HepG2 (cell line): ENCODE results near the gene GAD1.

Source experiments
- FOXO1 ChIP-seq: sonication (generic); formaldehyde crosslinking; IDR thresholded peaks from 2 replicates; pipeline ENCODE4 v1.4.0; 2020; ENCODE audit warnings: missing genetic modification reagents
- JUND ChIP-seq: sonication (generic); formaldehyde crosslinking; IDR thresholded peaks from 2 replicates; pipeline ENCODE4 v1.8.0; 2022; ENCODE audit warnings: mild to moderate bottlenecking, missing genetic modification reagents
- NBN ChIP-seq: fragments of 450-650 bp; conservative IDR thresholded peaks from 2 replicates; pipeline ENCODE4 v1.6.1; 2017
- TAF1 ChIP-seq: sonication (generic); formaldehyde crosslinking; IDR thresholded peaks from 2 replicates; pipeline ENCODE4 v1.4.0; 2020; ENCODE audit warnings: missing genetic modification reagents
- TCF7 ChIP-seq: sonication (generic); IDR thresholded peaks from 2 replicates; pipeline ENCODE4 v1.6.1; 2016; ENCODE audit warnings: antibody characterized with exemption, low read depth
- ZBTB42 ChIP-seq: sonication (generic); formaldehyde crosslinking; IDR thresholded peaks from 2 replicates; pipeline ENCODE4 v1.5.0; 2020; ENCODE audit warnings: mild to moderate bottlenecking, missing genetic modification reagents
- ZNF17 ChIP-seq: sonication (generic); formaldehyde crosslinking; IDR thresholded peaks from 2 replicates; pipeline ENCODE4 v1.5.0; 2020; ENCODE audit warnings: mild to moderate bottlenecking, missing genetic modification reagents
- ZNF530 ChIP-seq: sonication (generic); formaldehyde crosslinking; IDR thresholded peaks from 2 replicates; pipeline ENCODE4 v1.5.0; 2020; ENCODE audit warnings: low read depth, mild to moderate bottlenecking, missing genetic modification reagents
- ZNF782 ChIP-seq: sonication (generic); formaldehyde crosslinking; IDR thresholded peaks from 2 replicates; pipeline ENCODE4 v1.4.0; 2020; ENCODE audit warnings: missing genetic modification reagents, mild to moderate bottlenecking, borderline replicate concordance
- ZNF83 ChIP-seq: sonication (generic); formaldehyde crosslinking; IDR thresholded peaks from 2 replicates; pipeline ENCODE4 v1.4.0; 2020; ENCODE audit warnings: missing genetic modification reagents, mild to moderate bottlenecking, borderline replicate concordance
- TF ChIP-seq, protein P1 (sequence below): sonication (generic); formaldehyde crosslinking; IDR thresholded peaks from 2 replicates; pipeline ENCODE4 v1.5.0; 2020; ENCODE audit warnings: mild to moderate bottlenecking, missing genetic modification reagents, moderate library complexity
- TF ChIP-seq, protein P2 (sequence below), 2 experiments: sonication (generic) in 1 of 2; formaldehyde crosslinking in 1 of 2; IDR thresholded peaks; 2 replicates each; pipeline versions ENCODE4 v1.5.1 to v1.6.1; 2011 to 2020; ENCODE audit warnings: borderline replicate concordance in 1 of 2, low read depth in 1 of 2, low read length in 1 of 2, mild to moderate bottlenecking in 1 of 2, missing genetic modification reagents in 1 of 2, moderate library complexity in 1 of 2
- TF ChIP-seq, protein P3 (sequence below): IDR thresholded peaks from 2 replicates; pipeline ENCODE4 v1.6.1; 2016; ENCODE audit warnings: missing compliant biosample characterization, missing genetic modification reagents, borderline replicate concordance

DNA sequence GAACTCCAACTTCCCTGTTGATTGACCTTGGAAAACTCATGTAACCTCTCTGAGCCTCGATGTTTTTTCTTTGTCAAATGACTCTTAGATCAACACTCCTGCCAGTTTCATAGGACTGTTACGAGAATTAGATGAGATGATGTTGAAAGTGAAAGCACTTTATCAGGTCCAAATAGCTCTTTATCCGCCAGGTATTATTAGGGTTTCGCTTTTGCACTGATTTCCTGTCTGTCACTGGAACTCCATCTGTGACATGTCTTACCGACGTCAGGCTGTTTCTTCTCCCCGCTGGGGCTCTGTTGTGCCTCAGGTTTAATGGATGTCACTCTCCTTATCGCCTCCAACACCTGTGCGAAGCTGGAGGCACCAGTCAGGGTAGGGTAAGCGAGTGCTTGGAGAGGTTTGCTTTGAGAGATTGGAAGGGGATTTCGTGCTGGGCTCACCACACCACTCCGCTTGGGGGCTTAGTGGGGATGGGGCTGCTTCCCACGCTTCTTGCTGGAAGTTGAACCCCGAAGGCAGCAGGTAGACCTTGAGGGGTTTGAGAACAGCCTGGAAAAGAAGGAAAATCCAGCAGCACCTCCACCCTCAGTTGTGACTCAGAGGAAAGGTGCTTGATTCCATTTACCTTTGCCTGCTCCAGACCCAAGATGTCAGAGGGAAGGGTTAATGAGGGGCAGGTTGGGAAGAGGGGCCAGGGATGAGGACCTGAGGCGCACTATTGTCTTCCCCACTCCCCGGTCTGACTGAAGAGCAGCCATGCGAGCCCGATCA, 4.3 kb downstream of the GAD1 start:
- TF ChIP-seq ZBTB42 (CRISPR knock-in tag) (no peak), TAF1 (CRISPR knock-in tag) (no peak), JUND (CRISPR knock-in tag) (no peak), ZNF17 (no peak), TCF7 (no peak), NBN (no peak), ZNF83 (CRISPR knock-in tag) (no peak), ZNF782 (CRISPR knock-in tag) (no peak), FOXO1 (CRISPR knock-in tag) (no peak), ZNF530 (CRISPR knock-in tag) (no peak)
- TF ChIP-seq, protein P1, sequence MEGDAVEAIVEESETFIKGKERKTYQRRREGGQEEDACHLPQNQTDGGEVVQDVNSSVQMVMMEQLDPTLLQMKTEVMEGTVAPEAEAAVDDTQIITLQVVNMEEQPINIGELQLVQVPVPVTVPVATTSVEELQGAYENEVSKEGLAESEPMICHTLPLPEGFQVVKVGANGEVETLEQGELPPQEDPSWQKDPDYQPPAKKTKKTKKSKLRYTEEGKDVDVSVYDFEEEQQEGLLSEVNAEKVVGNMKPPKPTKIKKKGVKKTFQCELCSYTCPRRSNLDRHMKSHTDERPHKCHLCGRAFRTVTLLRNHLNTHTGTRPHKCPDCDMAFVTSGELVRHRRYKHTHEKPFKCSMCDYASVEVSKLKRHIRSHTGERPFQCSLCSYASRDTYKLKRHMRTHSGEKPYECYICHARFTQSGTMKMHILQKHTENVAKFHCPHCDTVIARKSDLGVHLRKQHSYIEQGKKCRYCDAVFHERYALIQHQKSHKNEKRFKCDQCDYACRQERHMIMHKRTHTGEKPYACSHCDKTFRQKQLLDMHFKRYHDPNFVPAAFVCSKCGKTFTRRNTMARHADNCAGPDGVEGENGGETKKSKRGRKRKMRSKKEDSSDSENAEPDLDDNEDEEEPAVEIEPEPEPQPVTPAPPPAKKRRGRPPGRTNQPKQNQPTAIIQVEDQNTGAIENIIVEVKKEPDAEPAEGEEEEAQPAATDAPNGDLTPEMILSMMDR, result no peak
- TF ChIP-seq, protein P2, sequence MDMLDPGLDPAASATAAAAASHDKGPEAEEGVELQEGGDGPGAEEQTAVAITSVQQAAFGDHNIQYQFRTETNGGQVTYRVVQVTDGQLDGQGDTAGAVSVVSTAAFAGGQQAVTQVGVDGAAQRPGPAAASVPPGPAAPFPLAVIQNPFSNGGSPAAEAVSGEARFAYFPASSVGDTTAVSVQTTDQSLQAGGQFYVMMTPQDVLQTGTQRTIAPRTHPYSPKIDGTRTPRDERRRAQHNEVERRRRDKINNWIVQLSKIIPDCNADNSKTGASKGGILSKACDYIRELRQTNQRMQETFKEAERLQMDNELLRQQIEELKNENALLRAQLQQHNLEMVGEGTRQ (IDR thresholded peaks at IDR 0.05; ENCODE audit: low read depth, low read length), result no peak
- TF ChIP-seq, protein P2 (CRISPR knock-in tag; IDR thresholded peaks at IDR 0.05; ENCODE audit: borderline replicate concordance), result no peak
- TF ChIP-seq, protein P3, sequence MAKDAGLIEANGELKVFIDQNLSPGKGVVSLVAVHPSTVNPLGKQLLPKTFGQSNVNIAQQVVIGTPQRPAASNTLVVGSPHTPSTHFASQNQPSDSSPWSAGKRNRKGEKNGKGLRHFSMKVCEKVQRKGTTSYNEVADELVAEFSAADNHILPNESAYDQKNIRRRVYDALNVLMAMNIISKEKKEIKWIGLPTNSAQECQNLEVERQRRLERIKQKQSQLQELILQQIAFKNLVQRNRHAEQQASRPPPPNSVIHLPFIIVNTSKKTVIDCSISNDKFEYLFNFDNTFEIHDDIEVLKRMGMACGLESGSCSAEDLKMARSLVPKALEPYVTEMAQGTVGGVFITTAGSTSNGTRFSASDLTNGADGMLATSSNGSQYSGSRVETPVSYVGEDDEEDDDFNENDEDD (CRISPR knock-in tag), result no peak
